ENCODE measurements around the gene HPCAL4.

- TF ChIP-seq CTCF (IDR thresholded peaks at IDR 0.05; ENCODE audit: insufficient read depth, low read depth, low read length) (no peak), EZH2 (IDR thresholded peaks at IDR 0.05; ENCODE audit: insufficient read depth, low read length) (no peak)
Measured at GRCh38 chr1:39675220-39675619, 16.0 kb downstream of the HPCAL4 start.

Measured in astrocyte (in vitro differentiated cells and primary cell).